ENCODE data around the gene FSHR.
A peak's percentile ranks its signal among the peaks of the same experiment; 100 is the strongest.

The FSHR gene

GRCh38 chr2:49026706-49027105 is 127.6 kb downstream of the FSHR start:
- TF ChIP-seq, protein P1, sequence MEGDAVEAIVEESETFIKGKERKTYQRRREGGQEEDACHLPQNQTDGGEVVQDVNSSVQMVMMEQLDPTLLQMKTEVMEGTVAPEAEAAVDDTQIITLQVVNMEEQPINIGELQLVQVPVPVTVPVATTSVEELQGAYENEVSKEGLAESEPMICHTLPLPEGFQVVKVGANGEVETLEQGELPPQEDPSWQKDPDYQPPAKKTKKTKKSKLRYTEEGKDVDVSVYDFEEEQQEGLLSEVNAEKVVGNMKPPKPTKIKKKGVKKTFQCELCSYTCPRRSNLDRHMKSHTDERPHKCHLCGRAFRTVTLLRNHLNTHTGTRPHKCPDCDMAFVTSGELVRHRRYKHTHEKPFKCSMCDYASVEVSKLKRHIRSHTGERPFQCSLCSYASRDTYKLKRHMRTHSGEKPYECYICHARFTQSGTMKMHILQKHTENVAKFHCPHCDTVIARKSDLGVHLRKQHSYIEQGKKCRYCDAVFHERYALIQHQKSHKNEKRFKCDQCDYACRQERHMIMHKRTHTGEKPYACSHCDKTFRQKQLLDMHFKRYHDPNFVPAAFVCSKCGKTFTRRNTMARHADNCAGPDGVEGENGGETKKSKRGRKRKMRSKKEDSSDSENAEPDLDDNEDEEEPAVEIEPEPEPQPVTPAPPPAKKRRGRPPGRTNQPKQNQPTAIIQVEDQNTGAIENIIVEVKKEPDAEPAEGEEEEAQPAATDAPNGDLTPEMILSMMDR (IDR thresholded peaks at IDR 0.05), result no peak
- Histone ChIP-seq H3K9ac (no peak overlapping the region), H3K79me2 (no peaks in the 10 kb centered on the region), H2AFZ (peak overlapping the region; percentile 66), H3K4me3 (ENCODE audit: low read depth, low read length) (no peak overlapping the region), H3K4me1 (peaks cover 53% of the 10 kb centered on the region), H3K4me2 (ENCODE audit: low read length) (peak overlapping the region; percentile 59), H3K27ac (peak overlapping the region; percentile 84), H3K36me3 (ENCODE audit: control insufficient read depth, insufficient read depth, low read length) (no peaks in the 10 kb centered on the region), H3K27me3 (ENCODE audit: control insufficient read depth, insufficient read depth, low read length) (no peaks in the 10 kb centered on the region), H3K9me3 (ENCODE audit: control insufficient read depth, low read length) (no peaks in the 10 kb centered on the region)

- Histone ChIP-seq H2AFZ (peak overlapping the region; percentile 81), H3K79me2 (no peaks in the 10 kb centered on the region), H3K27me3 (ENCODE audit: control insufficient read depth, insufficient read depth, low read length) (no peaks in the 10 kb centered on the region), H3K27ac (peak overlapping the region; percentile 49), H3K9ac (no peak overlapping the region), H3K4me3 (ENCODE audit: low read depth, low read length) (no peak overlapping the region), H3K4me1 (peaks cover 47% of the 10 kb centered on the region), H3K4me2 (ENCODE audit: low read length) (no peak overlapping the region), H3K36me3 (ENCODE audit: control insufficient read depth, insufficient read depth, low read length) (no peaks in the 10 kb centered on the region), H3K9me3 (ENCODE audit: control insufficient read depth, low read length) (no peaks in the 10 kb centered on the region)
- TF ChIP-seq, protein P1 (IDR thresholded peaks at IDR 0.05), result no peak
These were observed 133.0 kb downstream of the FSHR start for GRCh38 chr2:49021271-49021670.

DNA sequence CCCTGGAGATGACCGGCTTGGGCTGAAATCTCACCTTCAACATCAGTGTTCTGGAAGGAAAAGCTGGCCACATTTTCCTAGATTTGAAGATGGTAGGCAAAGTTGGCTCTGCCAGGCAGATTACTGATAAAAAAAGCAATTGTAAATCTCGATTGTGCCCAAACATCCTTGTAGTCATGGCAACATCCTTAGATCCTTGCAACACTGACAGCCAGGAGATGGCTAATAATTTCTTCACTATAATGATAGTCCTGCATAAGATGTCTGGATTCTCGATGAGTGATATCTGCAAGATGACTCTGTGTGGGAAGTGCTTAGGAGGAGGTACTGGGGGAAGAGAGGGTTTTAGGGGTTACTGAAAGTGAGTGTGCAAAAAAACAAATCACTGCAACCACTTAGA is 149.1 kb downstream of the FSHR start:
- no peak overlapping the region for H3K9ac ChIP-seq
- H3K9me3 ChIP-seq (ENCODE audit: control insufficient read depth, low read length), result no peaks in the 10 kb centered on the region
- peak overlapping the region; percentile 0 for H2AFZ ChIP-seq
- TF ChIP-seq, protein P1 (IDR thresholded peaks at IDR 0.05), result no peak
- H3K4me2 ChIP-seq (ENCODE audit: low read length), result no peak overlapping the region
- H3K27me3 ChIP-seq (ENCODE audit: control insufficient read depth, insufficient read depth, low read length), result no peaks in the 10 kb centered on the region
- no peaks in the 10 kb centered on the region for H3K79me2 ChIP-seq
- H3K4me1 ChIP-seq, result peaks cover 22% of the 10 kb centered on the region
- H3K36me3 ChIP-seq (ENCODE audit: control insufficient read depth, insufficient read depth, low read length), result no peaks in the 10 kb centered on the region
- no peak overlapping the region for H3K4me3 ChIP-seq (ENCODE audit: low read depth, low read length)
- no peak overlapping the region for H3K27ac ChIP-seq

GRCh38 chr2:49004036-49004626 is 150.2 kb downstream of the FSHR start:
- H3K4me1 ChIP-seq, result peaks cover 25% of the 10 kb centered on the region

More at GRCh38 chr2:49004036-49004626, 150.2 kb downstream of the FSHR start:
- H3K36me3 ChIP-seq (ENCODE audit: control insufficient read depth, insufficient read depth, low read length), result no peaks in the 10 kb centered on the region
- H3K9ac ChIP-seq, result no peak overlapping the region
- TF ChIP-seq, protein P1 (IDR thresholded peaks at IDR 0.05), result no peak
- no peaks in the 10 kb centered on the region for H3K9me3 ChIP-seq (ENCODE audit: control insufficient read depth, low read length)
- H3K4me3 ChIP-seq (ENCODE audit: low read depth, low read length), result no peak overlapping the region
- no peaks in the 10 kb centered on the region for H3K79me2 ChIP-seq
- peak overlapping the region; percentile 2 for H3K27ac ChIP-seq
- H3K4me2 ChIP-seq (ENCODE audit: low read length), result no peak overlapping the region
- peak overlapping the region; percentile 8 for H2AFZ ChIP-seq
- H3K27me3 ChIP-seq (ENCODE audit: control insufficient read depth, insufficient read depth, low read length), result no peaks in the 10 kb centered on the region
